ENCODE results near the gene PEX7.
"Not testable (repeated sequence)": the region's sequence is repeated elsewhere in the genome, so short reads cannot be mapped to it uniquely, and the experiment has no call there.

The PEX7 gene

DNA sequence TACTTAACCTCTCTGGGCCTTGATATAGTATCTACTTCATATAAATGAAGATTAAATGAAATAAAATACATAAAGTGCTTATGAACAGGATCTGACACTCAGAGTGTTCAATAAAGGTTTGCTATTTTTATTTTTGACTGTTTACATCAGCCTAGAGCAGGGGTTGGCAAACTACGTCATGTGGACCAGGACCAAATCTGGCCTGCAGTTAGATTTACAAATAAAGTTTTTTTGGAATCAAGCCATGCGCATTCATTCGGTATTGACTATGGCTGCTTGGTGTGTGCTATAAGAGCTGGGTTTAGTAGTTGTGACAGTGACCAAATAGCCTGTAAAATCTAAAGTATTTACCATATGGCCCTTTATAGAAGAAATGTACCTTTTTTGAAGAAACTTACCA lies 20.8 kb downstream of the PEX7 start:
- Histone ChIP-seq H3K9me3 (no peaks in the 10 kb centered on the region; the same call in 1 of the 2 replicates), H3K4me3 (ENCODE audit: low read depth, low read length) (no peak overlapping the region), H3K4me1 (peaks cover 24% of the 10 kb centered on the region), H3K27me3 (no peaks in the 10 kb centered on the region), H3K36me3 (no peaks in the 10 kb centered on the region; the same call in 1 of the 2 replicates)
- no peak for DNase-seq
- TF ChIP-seq, protein P1, sequence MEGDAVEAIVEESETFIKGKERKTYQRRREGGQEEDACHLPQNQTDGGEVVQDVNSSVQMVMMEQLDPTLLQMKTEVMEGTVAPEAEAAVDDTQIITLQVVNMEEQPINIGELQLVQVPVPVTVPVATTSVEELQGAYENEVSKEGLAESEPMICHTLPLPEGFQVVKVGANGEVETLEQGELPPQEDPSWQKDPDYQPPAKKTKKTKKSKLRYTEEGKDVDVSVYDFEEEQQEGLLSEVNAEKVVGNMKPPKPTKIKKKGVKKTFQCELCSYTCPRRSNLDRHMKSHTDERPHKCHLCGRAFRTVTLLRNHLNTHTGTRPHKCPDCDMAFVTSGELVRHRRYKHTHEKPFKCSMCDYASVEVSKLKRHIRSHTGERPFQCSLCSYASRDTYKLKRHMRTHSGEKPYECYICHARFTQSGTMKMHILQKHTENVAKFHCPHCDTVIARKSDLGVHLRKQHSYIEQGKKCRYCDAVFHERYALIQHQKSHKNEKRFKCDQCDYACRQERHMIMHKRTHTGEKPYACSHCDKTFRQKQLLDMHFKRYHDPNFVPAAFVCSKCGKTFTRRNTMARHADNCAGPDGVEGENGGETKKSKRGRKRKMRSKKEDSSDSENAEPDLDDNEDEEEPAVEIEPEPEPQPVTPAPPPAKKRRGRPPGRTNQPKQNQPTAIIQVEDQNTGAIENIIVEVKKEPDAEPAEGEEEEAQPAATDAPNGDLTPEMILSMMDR (IDR thresholded peaks at IDR 0.05; ENCODE audit: low read depth, low read length), result no peak

DNA sequence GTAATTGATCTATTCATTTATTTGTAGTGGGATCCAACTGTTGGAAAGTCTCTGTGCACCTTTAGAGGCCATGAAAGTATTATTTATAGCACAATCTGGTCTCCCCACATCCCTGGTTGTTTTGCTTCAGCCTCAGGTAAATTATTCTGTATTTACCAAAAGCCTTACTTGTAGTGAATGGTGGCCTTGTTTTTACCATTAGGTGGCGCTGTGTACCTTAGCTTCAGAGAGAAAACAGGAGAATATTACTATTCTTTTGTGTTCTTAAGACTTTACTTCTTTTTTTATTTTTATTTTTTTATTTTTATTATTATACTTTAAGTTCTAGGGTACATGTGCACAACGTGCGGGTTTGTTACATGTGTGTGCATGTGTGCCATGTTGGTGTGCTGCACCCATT lies 23.7 kb downstream of the PEX7 start:
- H3K36me3 ChIP-seq, result no peaks in the 10 kb centered on the region; the same call in 1 of the 2 replicates
- H3K4me3 ChIP-seq (ENCODE audit: low read depth, low read length), result no peak overlapping the region
- H3K4me1 ChIP-seq, result peaks cover 15% of the 10 kb centered on the region
- no peaks in the 10 kb centered on the region for H3K27me3 ChIP-seq
- peak; percentile 54 for DNase-seq
- H3K9me3 ChIP-seq, result no peaks in the 10 kb centered on the region; the same call in 1 of the 2 replicates
- TF ChIP-seq, protein P1 (IDR thresholded peaks at IDR 0.05; ENCODE audit: low read depth, low read length), result peak; percentile 81

DNA sequence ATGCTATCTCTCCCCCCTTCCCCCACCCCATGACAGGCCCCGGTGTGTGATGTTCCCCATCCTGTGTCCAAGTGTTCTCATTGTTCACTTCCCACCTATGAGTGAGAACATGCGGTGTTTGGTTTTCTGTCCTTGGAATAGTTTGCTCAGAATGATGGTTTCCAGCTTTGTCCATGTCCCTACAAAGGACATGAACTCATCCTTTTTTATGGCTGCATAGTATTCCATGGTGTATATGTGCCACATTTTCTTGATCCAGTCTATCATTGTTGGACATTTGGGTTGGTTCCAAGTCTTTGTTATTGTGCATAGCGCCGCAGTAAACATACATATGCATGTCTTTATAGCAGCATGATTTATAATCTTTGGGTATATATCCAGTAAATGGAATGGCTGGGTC lies 24.1 kb downstream of the PEX7 start:
- H3K9me3 ChIP-seq; H3K4me3 ChIP-seq (ENCODE audit: low read depth, low read length); H3K27me3 ChIP-seq; H3K36me3 ChIP-seq; DNase-seq: not testable (repeated sequence)
- H3K4me1 ChIP-seq, result peaks cover 15% of the 10 kb centered on the region

DNA sequence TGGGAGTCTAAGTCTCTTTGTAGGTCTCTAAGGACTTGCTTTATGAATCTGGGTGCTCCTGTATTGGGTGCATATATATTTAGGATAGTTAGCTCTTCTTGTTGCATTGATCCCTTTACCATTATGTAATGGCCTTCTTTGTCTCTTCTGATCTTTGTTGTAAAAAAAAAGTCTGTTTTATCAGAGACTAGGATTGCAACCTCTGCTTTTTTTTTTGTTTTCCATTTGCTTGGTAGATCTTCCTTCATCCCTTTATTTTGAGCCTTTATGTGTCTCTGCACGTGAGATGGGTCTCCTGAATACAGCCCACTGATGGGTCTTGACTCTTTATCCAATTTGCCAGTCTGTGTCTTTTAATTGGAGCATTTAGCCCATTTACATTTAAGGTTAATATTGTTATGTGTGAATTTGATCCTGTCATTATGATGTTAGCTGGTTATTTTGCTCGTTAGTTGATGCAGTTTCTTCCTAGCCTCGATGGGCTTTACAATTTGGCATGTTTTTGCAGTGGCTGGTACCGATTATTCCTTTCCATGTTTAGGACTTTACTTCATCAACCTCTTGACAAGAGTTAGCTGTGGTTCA lies 27.7 kb downstream of the PEX7 start:
- not testable (repeated sequence) for DNase-seq; H3K9me3 ChIP-seq; H3K36me3 ChIP-seq; H3K27me3 ChIP-seq; H3K4me1 ChIP-seq; H3K4me3 ChIP-seq (ENCODE audit: low read depth, low read length)

DNA sequence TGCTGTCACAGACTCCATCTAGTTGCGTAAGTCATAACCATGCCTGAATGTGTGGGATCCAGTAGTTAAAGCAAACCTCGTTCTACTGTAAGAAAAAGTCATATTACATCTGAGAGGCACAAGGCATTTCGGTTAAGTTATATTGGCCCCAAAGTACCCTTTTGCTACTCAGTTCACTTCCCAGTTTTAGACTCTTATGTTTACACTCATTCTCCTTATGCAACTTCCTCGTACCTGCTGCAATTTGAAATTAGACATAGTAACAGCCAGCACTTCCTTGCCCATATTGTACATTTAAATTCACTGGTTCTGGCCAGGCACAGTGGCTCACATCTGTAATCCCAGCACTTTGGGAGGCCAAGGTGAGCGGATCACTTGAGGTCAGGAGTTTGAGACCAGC lies 37.0 kb downstream of the PEX7 start:
- DNase-seq, result no peak
- H3K4me3 ChIP-seq (ENCODE audit: low read depth, low read length), result no peak overlapping the region
- H3K36me3 ChIP-seq, result peaks cover 2% of the 10 kb centered on the region; the same call in 1 of the 2 replicates
- H3K27me3 ChIP-seq, result no peaks in the 10 kb centered on the region
- no peaks in the 10 kb centered on the region; the same call in 1 of the 2 replicates for H3K9me3 ChIP-seq
- H3K4me1 ChIP-seq, result no peaks in the 10 kb centered on the region
- TF ChIP-seq, protein P1 (IDR thresholded peaks at IDR 0.05; ENCODE audit: low read depth, low read length), result no peak

DNA sequence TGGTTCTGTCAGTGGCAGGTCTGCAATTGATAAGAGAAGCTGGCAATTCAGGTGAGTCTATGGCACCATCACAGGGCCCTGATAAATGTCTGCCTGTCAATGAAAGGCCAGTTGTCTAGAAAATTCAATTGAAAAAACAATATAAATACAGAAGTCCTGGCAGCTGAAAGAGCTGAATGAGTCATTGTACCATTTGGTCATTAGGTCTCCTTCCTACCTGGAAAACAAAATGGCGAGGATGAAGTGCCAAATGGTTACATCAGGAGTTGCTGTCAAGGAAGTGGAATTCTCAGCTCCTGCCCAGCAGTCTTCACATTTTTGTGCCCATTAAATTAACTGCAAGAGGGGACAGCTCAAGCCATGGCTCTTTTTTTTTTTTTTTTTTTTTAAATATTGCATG lies 37.7 kb downstream of the PEX7 start:
- H3K4me1 ChIP-seq, result no peaks in the 10 kb centered on the region
- no peak for DNase-seq
- H3K36me3 ChIP-seq, result peaks cover 2% of the 10 kb centered on the region; the same call in 1 of the 2 replicates
- H3K4me3 ChIP-seq (ENCODE audit: low read depth, low read length), result no peak overlapping the region
- H3K27me3 ChIP-seq, result no peaks in the 10 kb centered on the region
- TF ChIP-seq, protein P1 (IDR thresholded peaks at IDR 0.05; ENCODE audit: low read depth, low read length), result no peak
- no peaks in the 10 kb centered on the region; the same call in 1 of the 2 replicates for H3K9me3 ChIP-seq

DNA sequence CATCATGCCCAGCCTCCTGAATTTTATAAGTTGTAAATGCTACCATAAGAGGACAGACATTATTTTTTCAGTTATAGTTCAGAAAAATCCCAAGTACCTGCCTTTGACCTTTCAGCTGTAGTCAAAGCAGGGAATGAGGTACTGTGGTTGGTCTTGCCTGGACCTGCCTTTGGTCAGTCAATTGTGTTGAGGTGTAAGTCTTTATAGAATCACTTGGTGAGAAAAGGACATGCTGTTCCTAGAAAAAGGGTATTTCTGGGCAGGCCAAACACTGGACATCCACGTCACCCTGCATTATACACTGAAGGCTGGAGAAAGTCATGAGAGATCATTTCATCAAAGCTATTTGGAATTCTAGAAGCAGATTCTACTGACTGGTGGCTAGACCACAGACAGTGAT lies 40.3 kb downstream of the PEX7 start:
- DNase-seq, result no peak
- H3K4me3 ChIP-seq (ENCODE audit: low read depth, low read length), result no peak overlapping the region
- TF ChIP-seq, protein P1 (IDR thresholded peaks at IDR 0.05; ENCODE audit: low read depth, low read length), result no peak

More for the DNA sequence above, 40.3 kb downstream of the PEX7 start:
- Histone ChIP-seq H3K27me3 (no peaks in the 10 kb centered on the region), H3K9me3 (no peaks in the 10 kb centered on the region), H3K4me1 (peaks cover 3% of the 10 kb centered on the region; the same call in 1 of the 2 replicates), H3K36me3 (no peaks in the 10 kb centered on the region)
